ENCODE results near the gene CHST1.

DNA sequence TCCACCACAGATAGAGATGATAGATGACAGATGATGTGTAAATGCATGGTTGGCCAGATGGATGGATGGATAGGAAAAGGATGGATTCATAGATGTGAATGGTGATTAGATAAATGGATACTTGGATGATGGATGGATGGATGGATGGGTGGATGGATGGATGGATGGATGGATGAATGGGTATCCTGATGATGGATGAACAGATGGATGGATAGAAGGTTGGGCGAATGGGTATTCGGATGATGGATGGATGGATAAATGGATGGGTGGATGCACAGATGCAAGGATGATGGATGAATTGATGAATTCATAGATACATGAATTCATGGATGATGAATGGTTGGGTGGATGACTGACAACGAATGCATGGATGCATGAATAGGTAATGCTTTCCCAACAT is 56.1 kb downstream of the CHST1 start:
- TF ChIP-seq, protein P1, sequence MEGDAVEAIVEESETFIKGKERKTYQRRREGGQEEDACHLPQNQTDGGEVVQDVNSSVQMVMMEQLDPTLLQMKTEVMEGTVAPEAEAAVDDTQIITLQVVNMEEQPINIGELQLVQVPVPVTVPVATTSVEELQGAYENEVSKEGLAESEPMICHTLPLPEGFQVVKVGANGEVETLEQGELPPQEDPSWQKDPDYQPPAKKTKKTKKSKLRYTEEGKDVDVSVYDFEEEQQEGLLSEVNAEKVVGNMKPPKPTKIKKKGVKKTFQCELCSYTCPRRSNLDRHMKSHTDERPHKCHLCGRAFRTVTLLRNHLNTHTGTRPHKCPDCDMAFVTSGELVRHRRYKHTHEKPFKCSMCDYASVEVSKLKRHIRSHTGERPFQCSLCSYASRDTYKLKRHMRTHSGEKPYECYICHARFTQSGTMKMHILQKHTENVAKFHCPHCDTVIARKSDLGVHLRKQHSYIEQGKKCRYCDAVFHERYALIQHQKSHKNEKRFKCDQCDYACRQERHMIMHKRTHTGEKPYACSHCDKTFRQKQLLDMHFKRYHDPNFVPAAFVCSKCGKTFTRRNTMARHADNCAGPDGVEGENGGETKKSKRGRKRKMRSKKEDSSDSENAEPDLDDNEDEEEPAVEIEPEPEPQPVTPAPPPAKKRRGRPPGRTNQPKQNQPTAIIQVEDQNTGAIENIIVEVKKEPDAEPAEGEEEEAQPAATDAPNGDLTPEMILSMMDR (conservative IDR thresholded peaks at IDR 0.05; ENCODE audit: low read depth, low read length), result no peak
- TF ChIP-seq EZH2 (IDR thresholded peaks at IDR 0.05; ENCODE audit: low read length, unreplicated experiment) (no peak), EZH2phosphoT487 (IDR thresholded peaks at IDR 0.05; ENCODE audit: borderline replicate concordance, low read length) (no peak)

Measured in PC-3 (cell line).